Loucy (cell line): ENCODE measurements around the gene TRPM2.
"Not testable (repeated sequence)": the region's sequence is repeated elsewhere in the genome, so short reads cannot be mapped to it uniquely, and the experiment has no call there.

Experiments used
- H2AFZ ChIP-seq: fragments of 200-600 bp; sonication (generic); 2 replicates; pipeline ENCODE4 v1.6.0; 2016; ENCODE audit warnings: antibody characterized with exemption, mild to moderate bottlenecking, low read length, moderate library complexity
- H3F3A ChIP-seq: fragments of 200-600 bp; 2 replicates; pipeline ENCODE4 v1.6.0; 2016; ENCODE audit warnings: antibody characterized with exemption, low read depth, mild to moderate bottlenecking
- H3K27me3 ChIP-seq: fragments of 200-600 bp; sonication (generic); 2 replicates; pipeline ENCODE4 v1.6.1; 2014; ENCODE audit warnings: low read length, mild to moderate bottlenecking; ENCODE audit not compliant: insufficient read depth, poor library complexity, severe bottlenecking
- H3K36me3 ChIP-seq: fragments of 200-600 bp; sonication (generic); 2 replicates; pipeline ENCODE4 v1.6.1; 2016; ENCODE audit warnings: low read length; ENCODE audit not compliant: insufficient read depth
- H3K4me1 ChIP-seq: fragments of 200-600 bp; sonication (generic); 2 replicates; pipeline ENCODE4 v1.5.1; 2014; ENCODE audit warnings: low read length, mild to moderate bottlenecking; ENCODE audit not compliant: insufficient read depth, poor library complexity, severe bottlenecking
- H3K4me2 ChIP-seq: fragments of 200-600 bp; sonication (generic); 2 replicates; pipeline ENCODE4 v1.6.0; 2014; ENCODE audit warnings: antibody characterized with exemption, low read length, low read depth, mild to moderate bottlenecking; ENCODE audit not compliant: poor library complexity, severe bottlenecking
- H3K4me3 ChIP-seq: fragments of 200-600 bp; sonication (generic); 2 replicates; pipeline ENCODE4 v1.5.1; 2014; ENCODE audit warnings: low read length, mild to moderate bottlenecking, mixed read lengths; ENCODE audit not compliant: poor library complexity, severe bottlenecking
- H3K79me2 ChIP-seq: fragments of 200-600 bp; sonication (generic); 2 replicates; pipeline ENCODE4 v1.6.1; 2014; ENCODE audit warnings: low read length; ENCODE audit not compliant: insufficient read depth
- H3K9ac ChIP-seq: fragments of 200-600 bp; sonication (generic); 2 replicates; pipeline ENCODE4 v1.6.0; 2014; ENCODE audit warnings: mild to moderate bottlenecking, low read depth, low read length, moderate library complexity; ENCODE audit not compliant: poor library complexity, severe bottlenecking
- H3K9me2 ChIP-seq: fragments of 200-600 bp; sonication (generic); replicated peaks from 2 replicates; pipeline ENCODE4 v1.6.1; 2016; ENCODE audit warnings: low read depth, low read length, mixed read lengths
- H3K9me3 ChIP-seq: fragments of 200-600 bp; sonication (generic); 2 replicates; pipeline ENCODE4 v1.6.1; 2014; ENCODE audit warnings: mild to moderate bottlenecking, antibody characterized with exemption, low read length, low read depth; ENCODE audit not compliant: insufficient read depth
- H4K20me1 ChIP-seq: fragments of 200-600 bp; sonication (generic); 2 replicates; pipeline ENCODE4 v1.6.0; 2014; ENCODE audit warnings: antibody characterized with exemption, low read length, mild to moderate bottlenecking; ENCODE audit not compliant: insufficient read depth, poor library complexity, severe bottlenecking
- CTCF ChIP-seq: fragments of 200-600 bp; sonication (generic); conservative IDR thresholded peaks from 2 replicates; pipeline ENCODE4 v1.5.1; 2014; ENCODE audit warnings: mild to moderate bottlenecking, antibody characterized with exemption, low read length
- EZH2phosphoT487 ChIP-seq: fragments of 200-600 bp; IDR thresholded peaks from 2 replicates; pipeline ENCODE4 v1.6.1; 2018; ENCODE audit warnings: antibody characterized with exemption, mild to moderate bottlenecking, moderate library complexity, borderline replicate concordance

The TRPM2 gene

GRCh38 chr21:44360159-44360558 is 6.7 kb downstream of the TRPM2 start:
- Histone ChIP-seq H3K9me2 (no peaks in the 10 kb centered on the region), H3K4me2 (no peak overlapping the region), H4K20me1 (no peaks in the 10 kb centered on the region), H3K9ac (no peak overlapping the region), H3K4me3 (no peak overlapping the region), H3K9me3 (peaks cover 6% of the 10 kb centered on the region; the same call in 1 of the 2 replicates), H2AFZ (no peak overlapping the region), H3K36me3 (no peaks in the 10 kb centered on the region), H3F3A (no peaks in the 10 kb centered on the region), H3K4me1 (no peaks in the 10 kb centered on the region), H3K79me2 (no peaks in the 10 kb centered on the region), H3K27me3 (no peaks in the 10 kb centered on the region)
- no peak for TF ChIP-seq CTCF
- no peak for TF ChIP-seq EZH2phosphoT487

GRCh38 chr21:44361903-44362302 is 8.5 kb downstream of the TRPM2 start:
- not testable (repeated sequence) for H2AFZ ChIP-seq, H3K4me3 ChIP-seq, H4K20me1 ChIP-seq, H3K4me2 ChIP-seq, H3K4me1 ChIP-seq, H3F3A ChIP-seq, H3K9me3 ChIP-seq, H3K27me3 ChIP-seq, H3K79me2 ChIP-seq, H3K9ac ChIP-seq, H3K36me3 ChIP-seq, H3K9me2 ChIP-seq

GRCh38 chr21:44363278-44363677 is 9.9 kb downstream of the TRPM2 start:
- TF ChIP-seq EZH2phosphoT487 (no peak), CTCF (no peak)
- no peak overlapping the region for H3K4me2 ChIP-seq
- no peak overlapping the region for H3K4me3 ChIP-seq
- H4K20me1 ChIP-seq, result no peaks in the 10 kb centered on the region
- no peak overlapping the region for H2AFZ ChIP-seq
- peaks cover 6% of the 10 kb centered on the region; the same call in 1 of the 2 replicates for H3K9me3 ChIP-seq
- H3F3A ChIP-seq, result no peaks in the 10 kb centered on the region
- H3K27me3 ChIP-seq, result no peaks in the 10 kb centered on the region
- H3K79me2 ChIP-seq, result no peaks in the 10 kb centered on the region
- no peaks in the 10 kb centered on the region for H3K36me3 ChIP-seq
- H3K4me1 ChIP-seq, result no peaks in the 10 kb centered on the region
- no peak overlapping the region for H3K9ac ChIP-seq
- no peaks in the 10 kb centered on the region for H3K9me2 ChIP-seq

GRCh38 chr21:44364151-44365053 is 11.0 kb downstream of the TRPM2 start:
- Histone ChIP-seq H3K4me2 (no peak overlapping the region), H3K4me3 (no peak overlapping the region), H3K9ac (no peak overlapping the region), H4K20me1 (no peaks in the 10 kb centered on the region), H3K79me2 (no peaks in the 10 kb centered on the region), H3K36me3 (no peaks in the 10 kb centered on the region), H3F3A (no peaks in the 10 kb centered on the region), H3K4me1 (no peaks in the 10 kb centered on the region), H3K27me3 (no peaks in the 10 kb centered on the region), H3K9me3 (peaks cover 6% of the 10 kb centered on the region; the same call in 1 of the 2 replicates), H2AFZ (no peak overlapping the region), H3K9me2 (no peaks in the 10 kb centered on the region)
- TF ChIP-seq EZH2phosphoT487, result no peak
- no peak for TF ChIP-seq CTCF
